NCI-H128 (cell line): ENCODE data around the gene DPP7.
"Not testable (repeated sequence)": the region's sequence is repeated elsewhere in the genome, so short reads cannot be mapped to it uniquely, and the experiment has no call there.

Source experiments
- DNase-seq: peaks from one replicate; lab custom pipeline; 2025; ENCODE audit not compliant: unreplicated experiment; lab: John Stamatoyannopoulos, UW

DPP7 gene

GRCh38 chr9:137075275-137075775 is 39.2 kb downstream of the DPP7 start:
- DNase-seq = no peak

GRCh38 chr9:137074657-137075274 is 39.8 kb downstream of the DPP7 start:
- DNase-seq = no peak

GRCh38 chr9:137073992-137074399 is 40.5 kb downstream of the DPP7 start:
- no peak for DNase-seq

GRCh38 chr9:137071282-137071681 is 43.3 kb downstream of the DPP7 start:
- no peak for DNase-seq

- peak; percentile 50 for DNase-seq
These were observed 43.6 kb downstream of the DPP7 start for GRCh38 chr9:137070906-137071275.

GRCh38 chr9:137070201-137070905 is 44.2 kb downstream of the DPP7 start, which contains the start of gene SAPCD2:
Gene SAPCD2 (minus strand): TSS chr9:137070557. CDS start chr9:137070460, 97 bp downstream.
- DNase-seq = peak; percentile 86

- no peak for DNase-seq
These were observed 44.9 kb downstream of the DPP7 start for GRCh38 chr9:137069508-137070091.

- no peak for DNase-seq
These were observed 45.7 kb downstream of the DPP7 start for GRCh38 chr9:137068539-137069507.

GRCh38 chr9:137067860-137068538 is 46.5 kb downstream of the DPP7 start:
- peak; percentile 66 for DNase-seq

GRCh38 chr9:137066096-137066861 is 48.3 kb downstream of the DPP7 start:
- DNase-seq = no peak

GRCh38 chr9:137065336-137065967 is 49.1 kb downstream of the DPP7 start:
- DNase-seq = no peak

- no peak for DNase-seq
These were observed 49.7 kb downstream of the DPP7 start for GRCh38 chr9:137064880-137065164.

GRCh38 chr9:137064027-137064879 is 50.3 kb downstream of the DPP7 start:
- no peak for DNase-seq

- DNase-seq = no peak
These were observed 51.1 kb downstream of the DPP7 start for GRCh38 chr9:137063311-137064026.

- not testable (repeated sequence) for DNase-seq
These were observed 51.7 kb downstream of the DPP7 start for GRCh38 chr9:137062798-137063197.

GRCh38 chr9:137062384-137062783 is 52.1 kb downstream of the DPP7 start:
- DNase-seq = no peak
